Fibroblast of the aortic adventitia (primary cell): ENCODE measurements around the gene STAB2. TPM values are rescaled to one million over a fixed set of nuclear protein-coding genes. Genes with fewer than 3 reads are reported as not detected.

Experiments used
- DNase-seq: peaks from one replicate; pipeline ENCODE4 v3.0.0-alpha.2; 2010; ENCODE audit warnings: low read depth
- H3K4me3 ChIP-seq: 2 replicates; pipeline ENCODE4 v1.5.1; 2011; ENCODE audit warnings: low read depth, mild to moderate bottlenecking, control low read depth, low read length, moderate library complexity
- total RNA-seq: library from RNA; depleted of rRNA; stranded (reverse); fragments of >200 nt; gene quantifications from 2 replicates; pipeline ENCODE4 v1.2.3, GENCODE V29; 2012; ENCODE audit warnings: low replicate concordance
- TF ChIP-seq, protein P1 (sequence below): IDR thresholded peaks from 2 replicates; pipeline ENCODE4 v1.5.1; 2011; ENCODE audit warnings: mild to moderate bottlenecking, low read length, control low read depth, inconsistent platforms; ENCODE audit not compliant: insufficient read depth

The STAB2 gene
- total RNA-seq, 1 donor = not detected

DNA sequence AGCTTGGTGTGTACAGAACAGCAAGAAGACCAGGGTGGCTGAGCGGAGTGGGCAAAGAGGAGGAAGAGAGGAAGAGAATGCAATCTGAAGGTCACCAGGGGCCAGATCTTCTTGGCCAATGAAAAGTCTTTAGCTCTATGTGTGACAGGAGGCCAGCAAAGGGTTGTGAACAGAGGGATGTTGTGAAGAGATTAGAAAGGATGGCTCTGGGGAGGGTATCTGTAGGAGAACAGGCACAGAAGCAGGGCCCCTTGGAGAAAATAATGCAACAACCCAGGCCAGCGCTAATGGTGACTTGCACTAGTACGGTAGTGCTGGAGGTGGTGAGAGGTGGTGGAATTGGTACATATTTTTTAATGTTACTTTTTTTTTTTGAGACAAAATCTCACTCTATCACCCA lies 156.7 kb downstream of the STAB2 start:
- TF ChIP-seq, protein P1, sequence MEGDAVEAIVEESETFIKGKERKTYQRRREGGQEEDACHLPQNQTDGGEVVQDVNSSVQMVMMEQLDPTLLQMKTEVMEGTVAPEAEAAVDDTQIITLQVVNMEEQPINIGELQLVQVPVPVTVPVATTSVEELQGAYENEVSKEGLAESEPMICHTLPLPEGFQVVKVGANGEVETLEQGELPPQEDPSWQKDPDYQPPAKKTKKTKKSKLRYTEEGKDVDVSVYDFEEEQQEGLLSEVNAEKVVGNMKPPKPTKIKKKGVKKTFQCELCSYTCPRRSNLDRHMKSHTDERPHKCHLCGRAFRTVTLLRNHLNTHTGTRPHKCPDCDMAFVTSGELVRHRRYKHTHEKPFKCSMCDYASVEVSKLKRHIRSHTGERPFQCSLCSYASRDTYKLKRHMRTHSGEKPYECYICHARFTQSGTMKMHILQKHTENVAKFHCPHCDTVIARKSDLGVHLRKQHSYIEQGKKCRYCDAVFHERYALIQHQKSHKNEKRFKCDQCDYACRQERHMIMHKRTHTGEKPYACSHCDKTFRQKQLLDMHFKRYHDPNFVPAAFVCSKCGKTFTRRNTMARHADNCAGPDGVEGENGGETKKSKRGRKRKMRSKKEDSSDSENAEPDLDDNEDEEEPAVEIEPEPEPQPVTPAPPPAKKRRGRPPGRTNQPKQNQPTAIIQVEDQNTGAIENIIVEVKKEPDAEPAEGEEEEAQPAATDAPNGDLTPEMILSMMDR = no peak
- no peak for DNase-seq
- no peak overlapping the region for H3K4me3 ChIP-seq

DNA sequence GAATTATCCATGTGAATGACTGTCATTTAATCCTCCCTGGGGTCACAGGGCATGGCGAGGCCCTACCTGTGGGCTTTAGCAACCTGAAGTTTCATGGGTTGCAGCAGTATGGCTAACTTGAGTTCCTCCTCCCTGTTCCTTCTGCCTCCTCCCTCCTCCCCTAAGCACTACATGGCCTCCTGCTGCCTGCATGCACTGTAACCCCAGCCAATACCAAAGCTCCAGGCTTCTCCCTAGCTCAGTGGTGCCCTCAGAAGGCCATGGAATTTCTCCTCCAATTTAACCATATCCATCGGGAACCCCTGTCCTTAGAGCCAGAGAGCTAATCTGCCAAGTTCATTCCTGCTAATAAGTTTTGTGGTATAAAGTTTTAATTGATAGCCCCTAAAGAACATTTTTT lies 158.9 kb downstream of the STAB2 start:
- DNase-seq = no peak
- TF ChIP-seq, protein P1 = no peak
- H3K4me3 ChIP-seq = no peak overlapping the region

DNA sequence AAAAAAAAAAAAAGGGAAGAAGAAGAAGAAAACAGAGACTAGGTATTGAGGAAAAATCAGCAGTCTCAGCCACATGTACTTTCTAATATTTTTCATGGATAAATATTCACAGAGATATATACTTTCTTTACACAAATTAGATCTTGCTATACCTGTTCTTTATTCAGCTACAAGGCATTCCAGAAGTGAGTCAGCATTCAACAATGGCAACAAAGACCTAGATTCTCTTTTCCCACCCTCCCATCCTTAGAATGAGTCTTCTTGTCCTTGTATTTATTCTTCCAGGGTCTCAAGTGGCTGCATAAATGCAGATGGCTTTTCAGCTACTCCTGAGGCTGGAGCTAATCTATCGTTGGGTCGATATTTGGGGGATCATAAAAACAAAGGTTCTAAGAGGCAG lies 160.9 kb downstream of the STAB2 start:
- no peak overlapping the region for H3K4me3 ChIP-seq
- TF ChIP-seq, protein P1 = no peak
- no peak for DNase-seq

- H3K4me3 ChIP-seq = no peak overlapping the region
- TF ChIP-seq, protein P1 = no peak
- DNase-seq = no peak
Measured at GRCh38 chr12:103748875-103749274, 161.8 kb downstream of the STAB2 start.

DNA sequence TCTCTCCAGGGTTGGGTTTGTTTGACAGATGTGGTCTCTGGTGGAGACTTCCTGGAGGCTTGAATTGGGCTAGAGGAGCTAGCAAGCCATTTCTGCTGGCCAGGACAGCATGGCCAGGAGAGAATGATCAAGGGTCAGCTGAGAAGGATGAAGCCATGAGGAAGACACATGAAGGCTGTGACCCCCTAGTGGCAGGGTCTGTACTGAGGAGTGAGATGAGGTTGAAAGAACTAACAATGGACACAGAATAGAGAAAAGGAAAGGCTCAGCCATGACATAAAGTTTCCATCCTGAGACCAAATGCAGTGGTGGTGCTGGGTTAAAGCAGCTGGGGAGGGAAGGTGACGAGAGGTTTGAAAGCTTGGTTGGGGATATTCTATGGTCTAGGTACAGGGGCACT lies 164.1 kb downstream of the STAB2 start:
- no peak for DNase-seq
- H3K4me3 ChIP-seq = no peak overlapping the region
- TF ChIP-seq, protein P1 = no peak

GRCh38 chr12:103751600-103751999 lies 164.5 kb downstream of the STAB2 start:
- DNase-seq = peak; percentile 56

DNA sequence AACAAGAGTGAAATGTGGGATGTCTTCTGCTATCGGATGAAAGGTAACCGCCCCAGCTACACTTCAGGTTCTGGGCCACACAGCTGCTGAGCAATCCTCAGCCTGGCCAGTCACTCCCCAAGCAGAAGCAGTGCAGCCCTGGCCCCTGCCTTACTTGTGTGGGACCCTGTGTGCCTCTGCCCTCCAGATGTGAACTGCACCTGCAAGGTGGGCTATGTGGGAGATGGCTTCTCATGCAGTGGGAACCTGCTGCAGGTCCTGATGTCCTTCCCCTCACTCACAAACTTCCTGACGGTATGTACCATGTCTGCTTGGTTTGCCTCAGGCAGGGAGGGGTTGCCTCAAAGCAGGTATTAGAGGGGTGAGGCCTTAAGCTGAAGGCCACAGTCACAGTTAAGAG lies 168.4 kb downstream of the STAB2 start:
- H3K4me3 ChIP-seq = no peak overlapping the region
- DNase-seq = no peak
- TF ChIP-seq, protein P1 = no peak

More at GRCh38 chr12:103751600-103751999, 164.5 kb downstream of the STAB2 start:
- no peak overlapping the region for H3K4me3 ChIP-seq
- TF ChIP-seq, protein P1 = no peak
